Measurements from ENCODE around the gene CNKSR1. TPM values are rescaled to one million over a fixed set of nuclear protein-coding genes. Genes with fewer than 3 reads are reported as not detected.

The CNKSR1 gene
- polyA plus RNA-seq, 3 donors = 1.4 TPM; not detected in 2

GRCh38 chr1:26189331-26189730 is 12.0 kb downstream of the CNKSR1 start:
- H3K79me2 ChIP-seq (ENCODE audit: insufficient read depth, low read length) = no peaks in the 10 kb centered on the region
- H3K36me3 ChIP-seq (replicated peaks in 1 of 2; ENCODE audit: control insufficient read depth in 1 of 2, insufficient read depth in 2 of 2, low read length in 2 of 2) = no peaks in the 10 kb centered on the region
- H3K27ac Mint-ChIP-seq = no peak overlapping the region
- H3K27ac ChIP-seq (ENCODE audit: low read depth in 1 of 2, low read length in 2 of 2) = no peak overlapping the region
- H3K4me3 Mint-ChIP-seq = no peak overlapping the region
- no peak overlapping the region for H3K4me2 ChIP-seq (replicated peaks; ENCODE audit: extremely low read depth, low read length, poor library complexity, severe bottlenecking)
- no peaks in the 10 kb centered on the region for H3K9me3 ChIP-seq (replicated peaks in 1 of 2; ENCODE audit: control insufficient read depth in 1 of 2, insufficient read depth in 1 of 2, low read length in 2 of 2)
- H3K27me3 Mint-ChIP-seq (ENCODE audit: low read depth in 3 of 3) = peaks cover 0 to 3% (median 2%) of the 10 kb centered on the region in 3 donors
- H3K4me3 ChIP-seq (replicated peaks in 1 of 3; ENCODE audit: low read depth in 2 of 3, low read length in 3 of 3) = no peak overlapping the region
- no peak overlapping the region for H2AFZ ChIP-seq (ENCODE audit: insufficient read depth, low read depth, low read length, poor library complexity, severe bottlenecking)
- TF ChIP-seq CTCF (IDR thresholded peaks at IDR 0.05) = no peak
- H3K27me3 ChIP-seq (ENCODE audit: control insufficient read depth in 2 of 2, insufficient read depth in 2 of 2, low read length in 2 of 2) = no peaks in the 10 kb centered on the region
- intact Hi-C loops (cut with micrococcal nuclease) = no loop called here
- WGBS (ENCODE audit: insufficient coverage) = 85% methylated on average over 5 of the region's 6 CpGs
- no peaks in the 10 kb centered on the region for H4K20me1 ChIP-seq (ENCODE audit: insufficient read depth, low read length)
- H3K36me3 Mint-ChIP-seq = no peaks in the 10 kb centered on the region
- H3K9ac ChIP-seq (ENCODE audit: insufficient read depth, low read length, poor library complexity, severe bottlenecking) = no peak overlapping the region
- H3K4me1 ChIP-seq (ENCODE audit: control insufficient read depth in 1 of 2, insufficient read depth in 2 of 2, low read length in 2 of 2) = no peaks in the 10 kb centered on the region
- H3K4me1 Mint-ChIP-seq = no peaks in the 10 kb centered on the region
- no peaks in the 10 kb centered on the region for H3K9me3 Mint-ChIP-seq
- no peak for DNase-seq

- Histone ChIP-seq H4K20me1 (ENCODE audit: insufficient read depth, low read length) (no peaks in the 10 kb centered on the region), H3K79me2 (ENCODE audit: insufficient read depth, low read length) (no peaks in the 10 kb centered on the region), H3K4me3 (replicated peaks in 1 of 3; ENCODE audit: low read depth in 2 of 3, low read length in 3 of 3) (no peak overlapping the region), H3K9ac (ENCODE audit: insufficient read depth, low read length, poor library complexity, severe bottlenecking) (no peak overlapping the region), H3K4me2 (replicated peaks; ENCODE audit: extremely low read depth, low read length, poor library complexity, severe bottlenecking) (no peak overlapping the region), H3K36me3 (replicated peaks in 1 of 2; ENCODE audit: control insufficient read depth in 1 of 2, insufficient read depth in 2 of 2, low read length in 2 of 2) (no peaks in the 10 kb centered on the region), H3K9me3 (replicated peaks in 1 of 2; ENCODE audit: control insufficient read depth in 1 of 2, insufficient read depth in 1 of 2, low read length in 2 of 2) (no peaks in the 10 kb centered on the region), H2AFZ (ENCODE audit: insufficient read depth, low read depth, low read length, poor library complexity, severe bottlenecking) (no peak overlapping the region), H3K4me1 (ENCODE audit: control insufficient read depth in 1 of 2, insufficient read depth in 2 of 2, low read length in 2 of 2) (no peaks in the 10 kb centered on the region), H3K27me3 (ENCODE audit: control insufficient read depth in 2 of 2, insufficient read depth in 2 of 2, low read length in 2 of 2) (no peaks in the 10 kb centered on the region), H3K27ac (ENCODE audit: low read depth in 1 of 2, low read length in 2 of 2) (no peak overlapping the region)
- TF ChIP-seq CTCF (IDR thresholded peaks at IDR 0.05) = no peak
- intact Hi-C loops (cut with micrococcal nuclease) = no loop called here
- Mint-ChIP-seq H3K4me1 (no peaks in the 10 kb centered on the region), H3K27me3 (ENCODE audit: low read depth in 3 of 3) (peaks cover 0 to 3% (median 2%) of the 10 kb centered on the region in 3 donors), H3K27ac (peak overlapping the region in 1 of 7 donors; percentile 47), H3K36me3 (no peaks in the 10 kb centered on the region), H3K9me3 (no peaks in the 10 kb centered on the region), H3K4me3 (no peak overlapping the region)
- WGBS (ENCODE audit: insufficient coverage) = 93% methylated on average over 2 of the region's 7 CpGs
- no peak for DNase-seq
Measured at GRCh38 chr1:26189751-26190275, 12.5 kb downstream of the CNKSR1 start.

Data from CD14-positive monocyte (primary cell).